Right cardiac atrium (tissue), 5 donors: Measurements from ENCODE around the gene CDH15. TPM values are rescaled to one million over a fixed set of nuclear protein-coding genes. Genes with fewer than 3 reads are reported as not detected.
"Not testable (repeated sequence)": the region's sequence is repeated elsewhere in the genome, so short reads cannot be mapped to it uniquely, and the experiment has no call there.

ENCODE experiments used
- ATAC-seq, 2 donors: fragments of 200-7000 bp; cut with Tn5 transposase; one replicate each; pipeline versions ENCODE4 v1.8.0 to v1.9.1; 2020; ENCODE audit warnings: moderate library complexity in 2 of 2, mild to moderate bottlenecking in 1 of 2
- DNase-seq, 3 donors: peaks; one replicate each; pipeline ENCODE4 v3.0.0-alpha.2; 2020
- H3K27ac ChIP-seq: one replicate; pipeline ENCODE4 v1.5.1; 2013; ENCODE audit warnings: mild to moderate bottlenecking, low read length, control low read depth, moderate library complexity
- H3K27me3 ChIP-seq: one replicate; pipeline ENCODE4 v1.6.1; 2013; ENCODE audit not compliant: control insufficient read depth, insufficient read depth
- H3K4me1 ChIP-seq: one replicate; pipeline ENCODE4 v1.6.1; 2013; ENCODE audit warnings: low read length; ENCODE audit not compliant: control insufficient read depth, insufficient read depth
- H3K4me3 ChIP-seq: one replicate; pipeline ENCODE4 v1.5.1; 2013; ENCODE audit warnings: low read length, control low read depth
- H3K9me3 ChIP-seq: one replicate; pipeline ENCODE4 v1.6.1; 2013; ENCODE audit warnings: low read length; ENCODE audit not compliant: control insufficient read depth
- WGBS: extraction: QIAGEN DNeasy Blood & Tissue Kit; methylation state at CpG from one replicate; pipeline ENCODE4 v1.1.7; 2013; 5-methylcytosine and 5-hydroxymethylcytosine counted together
- intact Hi-C, 4 donors: fragments of 100-400 bp; cut with DNase I; formaldehyde crosslinking; loops; one replicate each; pipeline versions ENCODE4 v1.11.0 to v1.14.0; 2022 to 2023
- polyA plus RNA-seq: library from polyadenylated mRNA; stranded (reverse); fragments of 200-250 nt; gene quantifications from one replicate; pipeline ENCODE4 v1.2.3, GENCODE V29; 2013
- total RNA-seq, 4 donors: library from RNA; stranded (reverse); fragmentation: NEBNext Ultra II Directional; extraction: Animal tissue kit (Norgen Biotek cat#: 25700); gene quantifications; one replicate each; pipeline ENCODE4 v1.2.1, GENCODE V29; 2021
- donor health status: healthy with polysubstance abuse.
- donor health status: DM: no; HTN: yes; CAD: no.
- donor health status: DM: no; HTN: no; CAD: no.
- donor health status: DM: no; HTN: yes; CAD: no; lungs with severe emphysema.
- donor health status: DM: yes; HTN: yes; CAD: no.

CDH15 gene
- total and polyA plus RNA-seq, 5 donors, result 0.05 to 0.14 (median 0.11) TPM

GRCh38 chr16:89232107-89232506 lies 60.6 kb downstream of the CDH15 start:
- ATAC-seq (no peak), DNase-seq (no peak)
- H3K27me3 ChIP-seq, result no peaks in the 10 kb centered on the region
- 55% methylated on average over 2 of the region's 2 CpGs for WGBS
- no peak overlapping the region for H3K27ac ChIP-seq
- H3K4me3 ChIP-seq, result no peak overlapping the region
- intact Hi-C loops, result no loop called here
- no peaks in the 10 kb centered on the region for H3K4me1 ChIP-seq
- peaks cover 1% of the 10 kb centered on the region for H3K9me3 ChIP-seq

- intact Hi-C loops, result no loop called here
- no peaks in the 10 kb centered on the region for H3K9me3 ChIP-seq
- no peaks in the 10 kb centered on the region for H3K27me3 ChIP-seq
- ATAC-seq (no peak), DNase-seq (no peak)
- WGBS, result 92% methylated on average over 16 of the region's 16 CpGs
- H3K4me1 ChIP-seq, result no peaks in the 10 kb centered on the region
- H3K27ac ChIP-seq, result no peak overlapping the region
- no peak overlapping the region for H3K4me3 ChIP-seq
Measured at GRCh38 chr16:89233678-89234490, 62.3 kb downstream of the CDH15 start.

GRCh38 chr16:89237733-89238132 lies 66.2 kb downstream of the CDH15 start:
- Histone ChIP-seq H3K27me3 (no peaks in the 10 kb centered on the region), H3K4me3 (no peak overlapping the region), H3K9me3 (no peaks in the 10 kb centered on the region), H3K27ac (no peak overlapping the region), H3K4me1 (no peaks in the 10 kb centered on the region)
- intact Hi-C loops, result no loop called here
- no peak for DNase-seq
- no peak for ATAC-seq
- WGBS, result 87% methylated on average over 3 of the region's 3 CpGs

- Histone ChIP-seq H3K9me3 (no peaks in the 10 kb centered on the region), H3K27ac (peak overlapping the region; percentile 73), H3K27me3 (no peaks in the 10 kb centered on the region), H3K4me1 (no peaks in the 10 kb centered on the region), H3K4me3 (peak overlapping the region; percentile 45)
- intact Hi-C loops, result no loop called here
- ATAC-seq, result peak; percentile 79 to 81
- 5% methylated on average over 38 of the region's 39 CpGs for WGBS
- DNase-seq, result peak; percentile 79 to 90 (median 84)
Measured at GRCh38 chr16:89241187-89242007, 69.8 kb downstream of the CDH15 start.

GRCh38 chr16:89242795-89243200 lies 71.2 kb downstream of the CDH15 start:
- no peaks in the 10 kb centered on the region for H3K9me3 ChIP-seq
- no peak for DNase-seq
- H3K27ac ChIP-seq, result no peak overlapping the region
- ATAC-seq, result no peak
- H3K27me3 ChIP-seq, result no peaks in the 10 kb centered on the region
- no peak overlapping the region for H3K4me3 ChIP-seq
- intact Hi-C loops, result no loop called here
- 42% methylated on average over 12 of the region's 12 CpGs for WGBS
- H3K4me1 ChIP-seq, result no peaks in the 10 kb centered on the region

- H3K4me1 ChIP-seq, result no peaks in the 10 kb centered on the region
- ATAC-seq (no peak), DNase-seq (no peak)
- no peak overlapping the region for H3K27ac ChIP-seq
- H3K9me3 ChIP-seq, result no peaks in the 10 kb centered on the region
- WGBS, result 77% methylated on average over 5 of the region's 5 CpGs
- intact Hi-C loops, result no loop called here
- H3K4me3 ChIP-seq, result no peak overlapping the region
- no peaks in the 10 kb centered on the region for H3K27me3 ChIP-seq
Measured at GRCh38 chr16:89243664-89244063, 72.1 kb downstream of the CDH15 start.

GRCh38 chr16:89244264-89244663 lies 72.7 kb downstream of the CDH15 start:
- intact Hi-C loops, DNase-seq, H3K9me3 ChIP-seq, H3K4me1 ChIP-seq, H3K27me3 ChIP-seq, H3K4me3 ChIP-seq, ATAC-seq, H3K27ac ChIP-seq: not testable (repeated sequence)
- 75% methylated on average over 13 of the region's 13 CpGs for WGBS

- 67% methylated on average over 12 of the region's 12 CpGs for WGBS
- intact Hi-C loops, result no loop called here
- no peaks in the 10 kb centered on the region for H3K27me3 ChIP-seq
- H3K4me1 ChIP-seq, result no peaks in the 10 kb centered on the region
- no peak for DNase-seq
- ATAC-seq, result no peak
- H3K4me3 ChIP-seq, result no peak overlapping the region
- no peaks in the 10 kb centered on the region for H3K9me3 ChIP-seq
- H3K27ac ChIP-seq, result no peak overlapping the region
Measured at GRCh38 chr16:89244754-89245153, 73.2 kb downstream of the CDH15 start.

Other genes starting within 250 kb of the CDH15 start
- gene CBFA2T3, start 194.5 kb upstream of the CDH15 start, total RNA-seq, result 1 to 10 TPM; 5.6 to 8.5 (median 6.9) TPM
- gene CBFA2T3, start 194.5 kb upstream of the CDH15 start, polyA plus RNA-seq, result 7.3 TPM
- 10 to 100 TPM; 13.9 to 22.4 (median 16.7) TPM for gene ACSF3, start 77.9 kb upstream of the CDH15 start, total RNA-seq
- 16.4 TPM for gene ACSF3, start 77.9 kb upstream of the CDH15 start, polyA plus RNA-seq
- gene SLC22A31, start 28.8 kb downstream of the CDH15 start, total RNA-seq, result under 1 TPM in 2 of 4 donors, not detected in 2; 0.12 to 0.69 TPM
- gene SLC22A31, start 28.8 kb downstream of the CDH15 start, polyA plus RNA-seq, result 0.05 TPM
- 1 to 10 TPM; 6.6 to 9.0 (median 8.0) TPM for gene ZNF778, start 46.0 kb downstream of the CDH15 start, total RNA-seq
- gene ZNF778, start 46.0 kb downstream of the CDH15 start, polyA plus RNA-seq, result 1.6 TPM